Fibroblast of lung (primary cell): ENCODE measurements around the gene CTNNA1. TPM values are rescaled to one million over a fixed set of nuclear protein-coding genes. Genes with fewer than 3 reads are reported as not detected.

Experiments
- DNase-seq, 2 donors: peaks; one replicate each; pipeline versions ENCODE4 v3.0.0 to v3.0.0-alpha.2; 2010; ENCODE audit warnings: low read depth in 2 of 2
- H2AFZ ChIP-seq: 2 replicates; pipeline ENCODE4 v1.5.1; 2012; ENCODE audit warnings: low read length, control low read depth, inconsistent platforms
- H3K27ac ChIP-seq: 2 replicates; pipeline ENCODE4 v1.5.1; 2011; ENCODE audit warnings: low read length, control low read depth; ENCODE audit not compliant: insufficient read depth
- H3K27me3 ChIP-seq: 2 replicates; pipeline ENCODE4 v1.5.1; 2011; ENCODE audit warnings: mild to moderate bottlenecking, low read length; ENCODE audit not compliant: control insufficient read depth, insufficient read depth
- H3K36me3 ChIP-seq: 2 replicates; pipeline ENCODE4 v1.5.1; 2011; ENCODE audit warnings: low read length; ENCODE audit not compliant: control insufficient read depth, insufficient read depth
- H3K4me1 ChIP-seq: 2 replicates; pipeline ENCODE4 v1.5.1; 2011; ENCODE audit warnings: low read length; ENCODE audit not compliant: control insufficient read depth, insufficient read depth; ENCODE audit errors: extremely low read depth
- H3K4me2 ChIP-seq: 2 replicates; pipeline ENCODE4 v1.5.1; 2011; ENCODE audit warnings: low read length, control low read depth; ENCODE audit not compliant: insufficient read depth; ENCODE audit errors: extremely low read depth
- H3K4me3 ChIP-seq, 4 experiments: fragments of 200-600 bp in 1 of 4; sonication (generic) in 1 of 4; replicated peaks in 1 of 4; 2 replicates each; pipeline ENCODE4 v1.5.1; 2011 to 2016; ENCODE audit warnings: low read length in 4 of 4, low read depth in 3 of 4, mild to moderate bottlenecking in 3 of 4, control low read depth in 2 of 4, inconsistent platforms in 1 of 4, mixed read lengths in 1 of 4; ENCODE audit not compliant: insufficient read depth in 1 of 4; ENCODE audit errors: control extremely low read depth in 1 of 4
- H3K79me2 ChIP-seq: 2 replicates; pipeline ENCODE4 v1.5.1; 2012; ENCODE audit warnings: mild to moderate bottlenecking, low read length, inconsistent platforms; ENCODE audit not compliant: control insufficient read depth, insufficient read depth
- H3K9ac ChIP-seq: 2 replicates; pipeline ENCODE4 v1.5.1; 2011; ENCODE audit warnings: mild to moderate bottlenecking, low read length, control low read depth; ENCODE audit not compliant: insufficient read depth
- H3K9me3 ChIP-seq: 2 replicates; pipeline ENCODE4 v1.5.1; 2012; ENCODE audit warnings: low read depth, low read length; ENCODE audit not compliant: control insufficient read depth, insufficient read depth
- H4K20me1 ChIP-seq: 2 replicates; pipeline ENCODE4 v1.5.1; 2011; ENCODE audit warnings: low read length; ENCODE audit not compliant: control insufficient read depth, insufficient read depth; ENCODE audit errors: extremely low read depth
- EZH2 ChIP-seq: IDR thresholded peaks from 2 replicates; pipeline ENCODE4 v1.5.1; 2012; ENCODE audit warnings: low read length, control low read depth, mild to moderate bottlenecking; ENCODE audit errors: missing control alignments
- polyA plus RNA-seq, 2 donors: library from polyadenylated mRNA; depleted of rRNA in 1 of 2; stranded (reverse) in 1 of 2; unstranded in 1 of 2; fragments of >200 nt; gene quantifications; 2 replicates each; pipeline ENCODE4 v1.2.1, GENCODE V29; 2011 to 2012; ENCODE audit warnings: missing spikeins in 1 of 2
- total RNA-seq: library from RNA; depleted of rRNA; stranded (reverse); fragments of >200 nt; gene quantifications from 2 replicates; pipeline ENCODE4 v1.2.1, GENCODE V29; 2014
- TF ChIP-seq, protein P1 (sequence below), 2 donors: IDR thresholded peaks in 1 of 2; conservative IDR thresholded peaks in 1 of 2; 1 replicate in 1 of 2; 2 replicates in 1 of 2; pipeline ENCODE4 v1.5.1; 2011 to 2012; ENCODE audit warnings: low read length in 2 of 2, control low read depth in 1 of 2, inconsistent platforms in 1 of 2, low read depth in 1 of 2, mild to moderate bottlenecking in 1 of 2

CTNNA1 gene
- total and polyA plus RNA-seq, 2 donors (not counting 1 experiment from before 2014, with no cell fraction given), result 181 to 557 TPM

DNA sequence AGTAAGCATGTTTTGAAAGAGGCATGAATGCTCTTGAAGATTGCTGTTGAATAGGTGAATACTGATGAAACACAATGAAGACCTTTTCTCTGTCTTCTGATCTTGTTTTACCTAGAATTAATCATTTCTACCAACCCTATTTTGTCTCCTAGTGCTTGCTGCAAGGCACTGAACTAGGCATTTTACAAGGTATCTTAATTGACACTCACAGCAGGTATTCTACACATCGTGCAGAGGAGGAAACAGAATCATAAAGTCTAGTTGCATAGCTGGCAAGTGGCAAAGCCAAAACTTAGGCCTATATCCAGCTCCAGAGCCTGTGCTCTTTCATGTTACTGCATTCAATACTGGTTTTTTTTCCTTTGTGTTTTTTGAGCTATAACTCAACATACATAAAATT, 50.7 kb downstream of the CTNNA1 start:
- peaks cover 48% of the 10 kb centered on the region for H3K79me2 ChIP-seq
- H3K4me3 ChIP-seq, result no peak overlapping the region
- no peak for DNase-seq
- H3K27ac ChIP-seq, result no peak overlapping the region
- no peaks in the 10 kb centered on the region for H3K27me3 ChIP-seq
- TF ChIP-seq EZH2, result no peak
- TF ChIP-seq, protein P1, sequence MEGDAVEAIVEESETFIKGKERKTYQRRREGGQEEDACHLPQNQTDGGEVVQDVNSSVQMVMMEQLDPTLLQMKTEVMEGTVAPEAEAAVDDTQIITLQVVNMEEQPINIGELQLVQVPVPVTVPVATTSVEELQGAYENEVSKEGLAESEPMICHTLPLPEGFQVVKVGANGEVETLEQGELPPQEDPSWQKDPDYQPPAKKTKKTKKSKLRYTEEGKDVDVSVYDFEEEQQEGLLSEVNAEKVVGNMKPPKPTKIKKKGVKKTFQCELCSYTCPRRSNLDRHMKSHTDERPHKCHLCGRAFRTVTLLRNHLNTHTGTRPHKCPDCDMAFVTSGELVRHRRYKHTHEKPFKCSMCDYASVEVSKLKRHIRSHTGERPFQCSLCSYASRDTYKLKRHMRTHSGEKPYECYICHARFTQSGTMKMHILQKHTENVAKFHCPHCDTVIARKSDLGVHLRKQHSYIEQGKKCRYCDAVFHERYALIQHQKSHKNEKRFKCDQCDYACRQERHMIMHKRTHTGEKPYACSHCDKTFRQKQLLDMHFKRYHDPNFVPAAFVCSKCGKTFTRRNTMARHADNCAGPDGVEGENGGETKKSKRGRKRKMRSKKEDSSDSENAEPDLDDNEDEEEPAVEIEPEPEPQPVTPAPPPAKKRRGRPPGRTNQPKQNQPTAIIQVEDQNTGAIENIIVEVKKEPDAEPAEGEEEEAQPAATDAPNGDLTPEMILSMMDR (conservative IDR thresholded peaks at IDR 0.05 in 1 of 2, IDR thresholded peaks at IDR 0.05 in 1 of 2; ENCODE audit: low read depth in 1 of 2, low read length in 2 of 2), result no peak
- no peak overlapping the region for H3K9ac ChIP-seq
- H3K4me2 ChIP-seq, result no peak overlapping the region
- no peaks in the 10 kb centered on the region for H4K20me1 ChIP-seq
- no peaks in the 10 kb centered on the region for H3K9me3 ChIP-seq
- H3K4me1 ChIP-seq, result no peaks in the 10 kb centered on the region
- no peak overlapping the region for H2AFZ ChIP-seq
- no peaks in the 10 kb centered on the region for H3K36me3 ChIP-seq

DNA sequence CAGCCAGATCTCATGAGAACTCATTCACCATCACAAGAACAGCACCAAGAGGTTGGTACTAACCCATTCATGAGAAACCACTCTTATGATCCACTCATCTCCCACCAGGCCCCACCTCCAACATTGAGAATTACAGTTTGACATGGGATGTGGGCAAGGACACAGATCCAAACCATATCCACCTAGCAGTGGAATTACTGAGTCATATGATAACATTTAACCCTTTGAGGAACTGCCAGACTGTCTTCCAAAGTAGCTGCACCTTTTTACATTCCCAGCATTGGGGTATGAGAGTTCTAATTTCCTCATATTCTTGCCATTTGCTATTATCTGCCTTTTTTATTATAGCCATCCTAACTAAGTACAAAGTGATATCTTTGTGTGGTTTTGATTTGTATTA, 51.9 kb downstream of the CTNNA1 start:
- Histone ChIP-seq H3K4me2 (no peak overlapping the region), H3K27me3 (no peaks in the 10 kb centered on the region), H3K4me3 (no peak overlapping the region), H3K27ac (no peak overlapping the region), H3K4me1 (no peaks in the 10 kb centered on the region), H3K36me3 (no peaks in the 10 kb centered on the region), H3K79me2 (peaks cover 45% of the 10 kb centered on the region), H2AFZ (no peak overlapping the region), H3K9me3 (no peaks in the 10 kb centered on the region), H4K20me1 (no peaks in the 10 kb centered on the region), H3K9ac (no peak overlapping the region)
- TF ChIP-seq, protein P1 (conservative IDR thresholded peaks at IDR 0.05 in 1 of 2, IDR thresholded peaks at IDR 0.05 in 1 of 2; ENCODE audit: low read depth in 1 of 2, low read length in 2 of 2), result no peak
- no peak for TF ChIP-seq EZH2
- peak in 1 of 2 donors; percentile 52 for DNase-seq

DNA sequence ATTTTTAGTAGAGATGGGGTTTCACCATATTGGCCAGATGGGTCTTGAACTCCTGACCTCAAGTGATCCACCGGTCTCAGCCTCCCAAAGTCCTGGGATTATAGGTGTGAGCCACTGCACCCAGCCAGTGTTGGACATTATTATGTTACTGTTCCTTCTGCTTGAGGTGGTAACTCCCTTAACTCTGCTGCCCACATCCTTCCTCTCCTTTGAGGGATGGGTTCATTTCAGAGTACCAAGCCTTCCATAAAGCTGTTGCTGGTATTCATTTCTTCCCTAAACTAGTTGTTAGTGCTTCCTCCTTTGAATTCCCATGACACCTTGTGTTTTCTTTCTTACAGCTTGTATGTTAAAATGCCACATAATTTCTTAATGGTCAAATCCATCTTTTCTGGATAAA, 54.0 kb downstream of the CTNNA1 start:
- no peak overlapping the region for H3K9ac ChIP-seq
- no peak overlapping the region for H3K4me2 ChIP-seq
- H3K4me1 ChIP-seq, result no peaks in the 10 kb centered on the region
- peaks cover 39% of the 10 kb centered on the region for H3K79me2 ChIP-seq
- H3K27me3 ChIP-seq, result no peaks in the 10 kb centered on the region
- no peaks in the 10 kb centered on the region for H3K36me3 ChIP-seq
- no peaks in the 10 kb centered on the region for H4K20me1 ChIP-seq
- no peak overlapping the region for H2AFZ ChIP-seq
- TF ChIP-seq EZH2, result no peak
- TF ChIP-seq, protein P1 (conservative IDR thresholded peaks at IDR 0.05 in 1 of 2, IDR thresholded peaks at IDR 0.05 in 1 of 2; ENCODE audit: low read depth in 1 of 2, low read length in 2 of 2), result no peak
- H3K4me3 ChIP-seq, result no peak overlapping the region
- no peak for DNase-seq
- H3K27ac ChIP-seq, result no peak overlapping the region
- H3K9me3 ChIP-seq, result no peaks in the 10 kb centered on the region
